ENCODE data around the gene MAP4K5.

- TF ChIP-seq CTCF (IDR thresholded peaks at IDR 0.05 in 8 of 11, conservative IDR thresholded peaks at IDR 0.05 in 3 of 11): no peak
- TF ChIP-seq POLR2A (IDR thresholded peaks at IDR 0.05): no peak
Observed at GRCh38 chr14:50489851-50490250, 42.5 kb downstream of the MAP4K5 start.

Data from spleen (tissue), 7 donors.